ENCODE data around the gene SSNA1.

Gene SSNA1

DNA sequence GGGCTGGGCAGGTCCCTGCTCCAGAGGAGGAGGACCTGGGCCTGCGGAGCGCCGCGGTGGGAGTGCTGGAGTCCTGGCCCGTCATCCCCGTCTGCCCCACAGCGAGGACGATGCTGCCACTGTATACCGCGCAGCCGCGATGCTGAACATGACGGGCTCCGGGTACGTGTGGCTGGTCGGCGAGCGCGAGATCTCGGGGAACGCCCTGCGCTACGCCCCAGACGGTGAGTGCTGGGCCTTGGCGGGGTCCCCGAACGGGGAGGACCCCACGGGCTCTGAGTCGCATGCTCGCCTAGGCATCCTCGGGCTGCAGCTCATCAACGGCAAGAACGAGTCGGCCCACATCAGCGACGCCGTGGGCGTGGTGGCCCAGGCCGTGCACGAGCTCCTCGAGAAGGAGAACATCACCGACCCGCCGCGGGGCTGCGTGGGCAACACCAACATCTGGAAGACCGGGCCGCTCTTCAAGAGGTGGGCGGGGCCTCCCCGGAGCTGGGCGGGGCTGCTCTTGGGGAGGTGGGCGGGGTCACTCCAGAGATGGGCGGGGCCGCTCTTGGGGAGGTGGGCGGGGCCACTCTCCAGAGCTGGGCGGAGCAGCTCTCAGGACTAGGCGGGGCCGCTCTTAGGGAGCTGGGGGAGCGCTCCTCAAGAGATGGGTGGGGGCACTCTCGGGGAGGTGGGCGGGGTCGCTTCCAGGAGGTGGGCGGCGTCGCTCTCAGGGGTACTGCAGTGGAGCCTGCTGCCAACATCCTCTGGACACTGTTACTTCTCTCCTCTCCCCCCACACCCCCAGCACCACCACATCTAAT, 31.7 kb upstream of the SSNA1 start:
- DNase-seq, result peak; percentile 43

DNA sequence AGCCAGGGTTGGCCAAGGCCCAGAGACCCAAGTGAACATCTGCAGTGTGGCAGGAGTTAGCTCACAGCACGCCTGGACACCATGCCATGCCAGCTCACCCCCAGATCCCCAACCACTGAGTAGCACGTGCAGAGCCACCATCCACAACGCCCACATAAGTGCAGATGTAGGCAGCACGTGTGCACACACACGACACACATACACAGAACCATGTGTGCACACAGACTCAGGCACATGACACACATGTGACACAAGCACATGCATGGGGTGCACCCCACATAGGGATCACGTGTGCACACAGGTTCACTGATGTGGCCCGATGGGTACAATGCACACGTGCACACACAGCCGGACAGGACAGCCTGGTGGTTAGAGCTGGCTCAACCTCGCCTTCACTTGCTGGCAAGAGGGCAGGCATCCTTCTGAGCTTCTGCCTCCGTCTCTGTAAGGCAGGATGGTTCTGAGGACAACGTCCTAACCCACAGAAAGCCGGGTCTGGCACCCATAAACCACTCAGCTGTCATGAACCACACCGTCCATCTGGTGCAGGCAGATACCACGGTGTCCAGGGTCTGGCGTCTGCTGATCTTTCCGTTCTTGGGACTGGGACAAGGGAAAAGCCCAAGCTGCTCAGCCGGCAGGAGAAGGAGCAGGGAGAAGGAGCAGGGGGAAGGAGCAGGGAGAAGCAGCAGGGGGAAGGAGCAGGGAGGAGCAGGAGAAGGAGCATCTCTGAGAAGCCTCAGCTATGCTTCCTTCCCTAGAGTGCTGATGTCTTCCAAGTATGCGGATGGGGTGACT, 30.7 kb upstream of the SSNA1 start:
- DNase-seq, result no peak

- no peak for DNase-seq
Measured at GRCh38 chr9:137158625-137159024, 29.9 kb upstream of the SSNA1 start.

DNA sequence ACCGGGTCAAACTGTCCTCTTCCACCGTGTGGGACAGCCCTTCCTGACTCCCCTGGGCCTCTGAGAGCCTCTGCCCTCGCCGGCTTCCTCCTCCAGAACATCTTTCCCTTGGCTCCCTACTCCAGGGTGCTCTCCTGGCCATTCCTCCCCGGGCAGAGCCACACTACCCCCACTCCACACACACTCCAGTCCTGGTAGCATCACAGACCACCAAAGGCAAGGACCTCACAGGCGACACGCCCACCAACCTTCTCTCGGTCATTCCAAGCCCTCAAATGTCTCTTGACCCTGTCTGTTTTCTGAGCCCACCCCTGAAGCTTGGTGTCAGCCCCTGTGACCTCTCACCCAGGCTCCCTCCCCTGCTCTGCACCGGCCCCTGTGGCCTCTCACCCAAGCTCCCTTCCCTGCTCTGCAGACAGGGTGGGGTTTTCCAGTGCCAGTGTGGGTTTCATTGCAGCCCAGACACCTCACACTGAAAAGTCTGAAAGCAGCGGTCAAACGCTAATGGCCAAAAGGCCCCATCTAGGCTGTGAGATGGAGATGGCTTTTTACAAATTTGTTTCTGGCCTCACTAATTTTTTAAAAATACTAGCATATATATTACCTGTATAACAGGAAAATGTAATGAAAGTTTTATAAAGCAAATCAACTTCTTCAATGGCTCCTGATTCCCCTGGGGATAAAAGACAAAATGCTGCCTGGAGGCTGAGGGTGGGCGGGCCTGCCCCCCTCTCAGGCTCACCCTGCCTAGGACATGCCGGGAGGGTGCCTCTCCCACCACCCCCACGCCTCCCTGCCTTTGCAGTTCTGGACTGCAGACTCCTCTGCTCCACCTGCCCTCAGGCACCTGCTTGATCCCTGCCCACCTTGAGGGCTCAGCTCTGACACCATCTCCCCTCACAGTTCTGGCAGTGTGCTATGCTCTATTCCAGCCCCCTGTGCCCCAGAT, 29.1 kb upstream of the SSNA1 start:
- DNase-seq, result no peak

GRCh38 chr9:137160054-137160425, 28.4 kb upstream of the SSNA1 start:
- DNase-seq, result no peak

DNA sequence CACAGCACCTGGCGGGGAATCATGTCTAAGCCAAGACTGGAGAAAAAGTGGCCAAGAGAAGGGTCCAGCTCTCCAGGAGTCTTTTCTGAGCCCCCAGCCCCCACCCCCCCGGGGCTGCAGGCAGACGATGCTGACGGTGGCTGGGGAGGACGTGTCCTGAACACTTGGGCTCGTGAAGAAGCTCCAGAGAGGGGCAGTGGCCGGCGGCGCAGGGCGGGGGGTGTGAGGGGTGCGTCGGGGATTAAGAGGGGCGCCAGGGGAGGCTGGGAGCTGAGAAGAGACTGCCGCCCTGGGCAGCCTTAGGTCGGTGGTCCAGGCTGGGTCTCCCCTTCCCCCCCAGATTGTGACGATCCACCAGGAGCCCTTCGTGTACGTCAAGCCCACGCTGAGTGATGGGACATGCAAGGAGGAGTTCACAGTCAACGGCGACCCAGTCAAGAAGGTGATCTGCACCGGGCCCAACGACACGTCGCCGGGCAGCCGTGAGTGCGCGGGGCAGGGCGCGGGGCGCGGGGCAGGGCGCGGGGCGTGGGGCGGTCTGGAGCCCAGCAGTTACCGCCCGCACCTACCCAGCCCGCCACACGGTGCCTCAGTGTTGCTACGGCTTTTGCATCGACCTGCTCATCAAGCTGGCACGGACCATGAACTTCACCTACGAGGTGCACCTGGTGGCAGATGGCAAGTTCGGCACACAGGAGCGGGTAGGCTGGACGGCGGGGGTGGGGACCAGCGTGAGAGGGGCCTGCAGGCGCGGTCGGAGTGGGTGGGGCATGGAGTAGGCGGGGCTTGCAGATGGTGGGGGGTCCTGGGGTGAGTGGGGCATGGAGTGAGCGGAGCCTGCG, 27.5 kb upstream of the SSNA1 start:
- no peak for DNase-seq

DNA sequence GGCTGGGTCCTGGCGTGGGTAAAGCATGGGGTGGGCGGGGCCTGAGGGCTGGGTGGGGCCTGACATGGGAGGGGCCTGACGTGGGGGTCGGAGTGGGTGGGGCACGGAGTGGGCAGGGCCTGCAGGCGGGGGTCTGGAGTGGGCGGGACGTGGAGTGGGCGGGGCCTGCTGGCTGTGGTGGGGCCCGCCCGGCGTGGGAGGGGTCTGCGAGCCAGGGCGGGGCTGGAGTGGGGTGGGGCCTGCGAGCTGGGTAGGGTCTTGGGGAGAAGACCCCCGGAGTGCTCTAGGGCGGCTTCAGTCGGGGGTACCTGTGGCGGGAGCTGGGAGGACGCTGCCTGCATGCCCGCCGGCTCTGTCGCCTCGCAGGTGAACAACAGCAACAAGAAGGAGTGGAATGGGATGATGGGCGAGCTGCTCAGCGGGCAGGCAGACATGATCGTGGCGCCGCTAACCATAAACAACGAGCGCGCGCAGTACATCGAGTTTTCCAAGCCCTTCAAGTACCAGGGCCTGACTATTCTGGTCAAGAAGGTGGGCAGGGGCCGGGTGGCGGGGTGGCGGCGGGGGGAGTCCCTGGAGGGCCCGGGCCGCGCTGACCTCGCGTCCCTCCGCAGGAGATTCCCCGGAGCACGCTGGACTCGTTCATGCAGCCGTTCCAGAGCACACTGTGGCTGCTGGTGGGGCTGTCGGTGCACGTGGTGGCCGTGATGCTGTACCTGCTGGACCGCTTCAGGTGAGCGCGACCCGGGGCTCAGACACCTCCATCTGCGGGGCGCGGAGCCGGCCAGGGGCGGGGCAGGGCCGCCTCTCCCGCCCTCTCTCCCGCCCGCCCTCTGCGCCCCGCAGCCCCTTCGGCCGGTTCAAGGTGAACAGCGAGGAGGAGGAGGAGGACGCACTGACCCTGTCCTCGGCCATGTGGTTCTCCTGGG, 26.7 kb upstream of the SSNA1 start:
- no peak for DNase-seq

- peak; percentile 35 for DNase-seq
Measured at GRCh38 chr9:137162505-137163364, 25.7 kb upstream of the SSNA1 start.

- DNase-seq, result no peak
Measured at GRCh38 chr9:137163365-137163715, 25.1 kb upstream of the SSNA1 start.

- no peak for DNase-seq
Measured at GRCh38 chr9:137163805-137164204, 24.7 kb upstream of the SSNA1 start.

GRCh38 chr9:137164370-137165249, 23.9 kb upstream of the SSNA1 start:
- DNase-seq, result no peak

DNA sequence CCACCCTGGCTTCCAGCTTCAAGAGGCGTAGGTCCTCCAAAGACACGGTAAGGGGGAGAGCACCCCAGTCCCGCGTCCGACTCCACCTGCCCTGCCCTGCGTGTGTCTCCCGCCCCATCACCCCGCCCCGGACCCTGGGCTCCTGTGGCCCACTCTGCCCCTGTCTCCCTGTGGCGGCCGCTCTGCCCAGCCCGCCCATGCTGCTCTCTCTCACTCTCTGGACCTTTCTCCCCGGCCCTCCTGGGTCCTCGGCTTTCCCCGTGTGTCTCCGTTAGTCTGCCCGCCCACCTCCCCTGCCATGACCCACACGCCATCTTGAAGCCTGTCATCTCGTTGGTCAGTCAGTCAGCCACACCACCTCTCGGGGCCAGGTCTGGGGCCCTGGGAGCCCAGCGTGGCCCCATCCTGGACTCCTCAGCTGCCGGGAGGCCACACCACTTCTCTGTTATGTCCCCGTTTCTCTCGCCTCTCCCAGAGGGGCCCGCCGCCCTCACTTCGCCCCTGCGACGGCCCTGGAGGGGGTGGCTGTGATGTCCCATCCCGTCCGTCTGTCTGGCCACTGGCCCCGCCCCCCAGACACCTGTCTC, 23.1 kb upstream of the SSNA1 start:
- DNase-seq, result no peak

- DNase-seq, result no peak
Measured at GRCh38 chr9:137166380-137167229, 21.9 kb upstream of the SSNA1 start.

- no peak for DNase-seq
Measured at GRCh38 chr9:137167277-137167746, 21.2 kb upstream of the SSNA1 start.

- DNase-seq, result no peak
Measured at GRCh38 chr9:137167747-137168572, 20.5 kb upstream of the SSNA1 start.

DNA sequence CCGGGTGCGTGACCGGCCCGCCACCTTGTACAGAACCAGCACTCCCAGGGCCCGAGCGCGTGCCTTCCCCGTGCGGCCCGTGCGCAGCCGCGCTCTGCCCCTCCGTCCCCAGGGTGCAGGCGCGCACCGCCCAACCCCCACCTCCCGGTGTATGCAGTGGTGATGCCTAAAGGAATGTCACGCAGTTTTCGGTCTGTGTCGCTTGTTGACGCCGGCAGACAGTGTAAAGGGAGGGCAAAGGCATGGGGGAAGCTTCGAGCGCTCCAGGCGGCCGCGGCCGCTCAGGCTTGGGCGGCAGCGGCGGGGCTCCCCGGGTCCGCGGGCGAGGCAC, 19.9 kb upstream of the SSNA1 start:
- no peak for DNase-seq

Data from EL (cell line).